HCT116 (cell line): ENCODE results near the gene BBX. TPM values are rescaled to one million over a fixed set of nuclear protein-coding genes. Genes with fewer than 3 reads are reported as not detected.

ENCODE experiments used
- ATAC-seq: fragments of 200-7000 bp; cut with Tn5 transposase; 2 replicates; pipeline ENCODE4 v1.9.1; 2020; ENCODE audit warnings: mild to moderate bottlenecking, moderate library complexity
- BruUV-seq: library from RNA; stranded (reverse); fragments of 400-500 nt; replicated peaks from 2 replicates; lab custom pipeline; 2021; lab: Mats Ljungman, UMichigan
- CTCF ChIA-PET: fragments of 300-600 bp; sonication (Branson Sonifier 250); formaldehyde crosslinking; loops from one replicate; lab custom pipeline; 2021; ENCODE audit warnings: antibody characterized with exemption; lab: Charles Lee
- POLR2A ChIA-PET: fragments of 300-600, 350-600 bp; sonication (Branson Sonifier 250); formaldehyde crosslinking; loops from one replicate; lab custom pipeline; 2021; ENCODE audit warnings: antibody characterized with exemption; lab: Charles Lee
- RAD21 ChIA-PET, 2 experiments: fragments of 300-600 bp; sonication (Branson Sonifier 250); formaldehyde crosslinking; loops; one replicate each; lab custom pipeline; 2023; ENCODE audit warnings: low total read pairs in 2 of 2; ENCODE audit not compliant: uncharacterized antibody in 2 of 2, unreplicated experiment in 2 of 2, low non-redundant PET in 1 of 2; lab: Charles Lee
- DNase-seq: peaks from one replicate; pipeline ENCODE4 v3.0.0-alpha.2; 2010; ENCODE audit warnings: low read depth, low spot score
- H2AFZ ChIP-seq: fragments of 200-600 bp; shearing (Covaris generic), sonication (generic); 2 replicates; pipeline ENCODE4 v1.6.1; 2017; ENCODE audit warnings: low read depth, mixed run types, mixed read lengths, antibody characterized with exemption, low read length; ENCODE audit not compliant: poor library complexity, severe bottlenecking
- H3K27ac ChIP-seq: 2 replicates; pipeline ENCODE4 v1.5.1; 2012; ENCODE audit warnings: low read depth, low read length
- H3K27me3 ChIP-seq: fragments of 200-600 bp; sonication (generic); 2 replicates; pipeline ENCODE4 v1.6.1; 2016; ENCODE audit warnings: mixed run types, low read length, mixed read lengths; ENCODE audit not compliant: insufficient read depth
- H3K36me3 ChIP-seq, 2 experiments: fragments of 200-500 bp in 1 of 2; fragments of 200-600 bp in 1 of 2; sonication (Bioruptor generic) in 1 of 2; sonication (generic) in 1 of 2; 2 replicates each; pipeline versions ENCODE4 v1.5.1 to v1.6.1; 2014 to 2016; ENCODE audit warnings: low read length in 2 of 2, inconsistent platforms in 1 of 2, mixed read lengths in 1 of 2, mixed run types in 1 of 2; ENCODE audit not compliant: insufficient read depth in 2 of 2, control insufficient read depth in 1 of 2
- H3K4me1 ChIP-seq, 2 experiments: fragments of 200-600 bp in 1 of 2; sonication (generic) in 1 of 2; 2 replicates each; pipeline versions ENCODE4 v1.5.1 to v1.6.1; 2012 to 2017; ENCODE audit warnings: low read length in 2 of 2, inconsistent platforms in 1 of 2, mild to moderate bottlenecking in 1 of 2, mixed read lengths in 1 of 2, mixed run types in 1 of 2, moderate library complexity in 1 of 2; ENCODE audit not compliant: insufficient read depth in 2 of 2, control insufficient read depth in 1 of 2
- H3K4me2 ChIP-seq: fragments of 200-600 bp; sonication (generic); 2 replicates; pipeline ENCODE4 v1.6.1; 2017; ENCODE audit warnings: mixed run types, low read length, mixed read lengths
- H3K4me3 ChIP-seq, 2 experiments: fragments of 200-600 bp in 1 of 2; sonication (generic) in 1 of 2; replicated peaks in 1 of 2; 2 replicates each; pipeline ENCODE4 v1.5.1; 2011 to 2016; ENCODE audit warnings: low read length in 2 of 2, control low read depth in 1 of 2, low read depth in 1 of 2, mild to moderate bottlenecking in 1 of 2, mixed read lengths in 1 of 2, mixed run types in 1 of 2
- H3K79me2 ChIP-seq: fragments of 200-600 bp; sonication (generic); 2 replicates; pipeline ENCODE4 v1.6.1; 2017; ENCODE audit warnings: mild to moderate bottlenecking, mixed run types, low read length, moderate library complexity, mixed read lengths; ENCODE audit not compliant: insufficient read depth
- H3K9ac ChIP-seq: fragments of 200-600 bp; sonication (generic); 2 replicates; pipeline ENCODE4 v1.6.1; 2016; ENCODE audit warnings: low read length, mixed read lengths
- H3K9me2 ChIP-seq: fragments of 200-600 bp; sonication (generic), shearing (Covaris generic); 2 replicates; pipeline ENCODE4 v1.6.1; 2017; ENCODE audit warnings: mixed run types, mild to moderate bottlenecking, moderate library complexity; ENCODE audit not compliant: insufficient read depth
- H3K9me3 ChIP-seq, 2 experiments: fragments of 200-500 bp in 1 of 2; fragments of 200-600 bp in 1 of 2; sonication (Bioruptor generic) in 1 of 2; sonication (generic) in 1 of 2; 2 replicates each; pipeline ENCODE4 v1.6.1; 2014 to 2017; ENCODE audit warnings: low read length in 2 of 2, mixed read lengths in 2 of 2, inconsistent platforms in 1 of 2, low read depth in 1 of 2, mild to moderate bottlenecking in 1 of 2, mixed run types in 1 of 2, moderate library complexity in 1 of 2; ENCODE audit not compliant: control insufficient read depth in 1 of 2, insufficient read depth in 1 of 2
- H4K20me1 ChIP-seq: fragments of 200-600 bp; sonication (generic), shearing (Covaris generic); 2 replicates; pipeline ENCODE4 v1.6.1; 2017; ENCODE audit warnings: mixed run types, mild to moderate bottlenecking, moderate library complexity; ENCODE audit not compliant: insufficient read depth
- EGR1 ChIP-seq: IDR thresholded peaks from 2 replicates; pipeline ENCODE4 v1.6.1; 2012; ENCODE audit warnings: low read depth
- EZH2 ChIP-seq: fragments of 200-600 bp; sonication (generic); IDR thresholded peaks from 2 replicates; pipeline ENCODE4 v1.6.1; 2017; ENCODE audit warnings: antibody characterized with exemption, mixed run types
- EZH2phosphoT487 ChIP-seq: fragments of 200-600 bp; IDR thresholded peaks from 2 replicates; pipeline ENCODE4 v1.6.1; 2018; ENCODE audit warnings: antibody characterized with exemption, borderline replicate concordance
- RAD21 ChIP-seq: IDR thresholded peaks from 2 replicates; pipeline ENCODE4 v1.6.1; 2012; ENCODE audit warnings: low read depth, mild to moderate bottlenecking
- ZFX ChIP-seq: fragments of 450-650 bp; IDR thresholded peaks from 2 replicates; pipeline ENCODE4 v1.6.1; 2017
- ZNF274 ChIP-seq: fragments of 200-500 bp; sonication (Bioruptor generic); IDR thresholded peaks from 2 replicates; pipeline ENCODE4 v1.6.1; 2014; ENCODE audit warnings: mild to moderate bottlenecking, low read depth, low read length, inconsistent platforms
- intact Hi-C: fragments of 100-400 bp; cut with micrococcal nuclease; formaldehyde crosslinking; loops from 2 replicates; pipeline ENCODE4 v1.10.0; 2022
- total RNA-seq: library from RNA; stranded (reverse); gene quantifications from one replicate; pipeline ENCODE4 v1.2.1, GENCODE V29; 2021; ENCODE audit not compliant: unreplicated experiment
- TF ChIP-seq, protein P1 (sequence below): IDR thresholded peaks from 2 replicates; pipeline ENCODE4 v1.6.1; 2012; ENCODE audit warnings: low read depth
- TF ChIP-seq, protein P2 (sequence below): IDR thresholded peaks from 2 replicates; pipeline ENCODE4 v1.6.1; 2012
- TF ChIP-seq, protein P3 (sequence below): IDR thresholded peaks from 2 replicates; pipeline ENCODE4 v1.6.1; 2011; ENCODE audit warnings: mild to moderate bottlenecking, low read length, moderate library complexity; ENCODE audit not compliant: insufficient replicate concordance; ENCODE audit errors: extremely low read depth

Gene BBX
- total RNA-seq, 1 experiment from 2014 or later: 55.6 TPM

DNA sequence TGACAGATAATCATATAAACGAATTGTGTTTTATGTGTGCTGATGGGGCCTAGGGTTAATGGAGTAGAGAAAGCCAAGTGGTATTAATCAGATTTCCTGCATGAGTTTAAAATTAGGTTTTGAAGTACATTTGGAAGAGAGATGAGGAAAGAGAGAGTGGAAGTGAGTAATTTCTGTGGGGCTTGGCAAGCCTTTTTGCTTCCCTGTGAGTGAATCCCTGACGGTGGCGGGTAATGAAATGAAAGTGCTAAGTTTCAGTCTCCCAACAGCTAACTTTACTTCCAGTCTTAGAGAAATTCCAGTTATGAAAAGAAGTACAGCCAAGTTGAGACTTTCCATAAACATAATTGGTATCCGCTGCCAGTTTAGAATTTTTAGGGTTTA is 139.4 kb downstream of the BBX start:
- no TSS peak for BruUV-seq
- H3K36me3 ChIP-seq: no peaks in the 10 kb centered on the region
- TF ChIP-seq EZH2phosphoT487 (no peak), RAD21 (no peak), ZNF274 (no peak), EGR1 (no peak), ZFX (no peak), EZH2 (no peak)
- TF ChIP-seq, protein P1, sequence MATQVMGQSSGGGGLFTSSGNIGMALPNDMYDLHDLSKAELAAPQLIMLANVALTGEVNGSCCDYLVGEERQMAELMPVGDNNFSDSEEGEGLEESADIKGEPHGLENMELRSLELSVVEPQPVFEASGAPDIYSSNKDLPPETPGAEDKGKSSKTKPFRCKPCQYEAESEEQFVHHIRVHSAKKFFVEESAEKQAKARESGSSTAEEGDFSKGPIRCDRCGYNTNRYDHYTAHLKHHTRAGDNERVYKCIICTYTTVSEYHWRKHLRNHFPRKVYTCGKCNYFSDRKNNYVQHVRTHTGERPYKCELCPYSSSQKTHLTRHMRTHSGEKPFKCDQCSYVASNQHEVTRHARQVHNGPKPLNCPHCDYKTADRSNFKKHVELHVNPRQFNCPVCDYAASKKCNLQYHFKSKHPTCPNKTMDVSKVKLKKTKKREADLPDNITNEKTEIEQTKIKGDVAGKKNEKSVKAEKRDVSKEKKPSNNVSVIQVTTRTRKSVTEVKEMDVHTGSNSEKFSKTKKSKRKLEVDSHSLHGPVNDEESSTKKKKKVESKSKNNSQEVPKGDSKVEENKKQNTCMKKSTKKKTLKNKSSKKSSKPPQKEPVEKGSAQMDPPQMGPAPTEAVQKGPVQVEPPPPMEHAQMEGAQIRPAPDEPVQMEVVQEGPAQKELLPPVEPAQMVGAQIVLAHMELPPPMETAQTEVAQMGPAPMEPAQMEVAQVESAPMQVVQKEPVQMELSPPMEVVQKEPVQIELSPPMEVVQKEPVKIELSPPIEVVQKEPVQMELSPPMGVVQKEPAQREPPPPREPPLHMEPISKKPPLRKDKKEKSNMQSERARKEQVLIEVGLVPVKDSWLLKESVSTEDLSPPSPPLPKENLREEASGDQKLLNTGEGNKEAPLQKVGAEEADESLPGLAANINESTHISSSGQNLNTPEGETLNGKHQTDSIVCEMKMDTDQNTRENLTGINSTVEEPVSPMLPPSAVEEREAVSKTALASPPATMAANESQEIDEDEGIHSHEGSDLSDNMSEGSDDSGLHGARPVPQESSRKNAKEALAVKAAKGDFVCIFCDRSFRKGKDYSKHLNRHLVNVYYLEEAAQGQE: no peak
- TF ChIP-seq, protein P2, sequence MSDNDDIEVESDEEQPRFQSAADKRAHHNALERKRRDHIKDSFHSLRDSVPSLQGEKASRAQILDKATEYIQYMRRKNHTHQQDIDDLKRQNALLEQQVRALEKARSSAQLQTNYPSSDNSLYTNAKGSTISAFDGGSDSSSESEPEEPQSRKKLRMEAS: no peak
- TF ChIP-seq, protein P3, sequence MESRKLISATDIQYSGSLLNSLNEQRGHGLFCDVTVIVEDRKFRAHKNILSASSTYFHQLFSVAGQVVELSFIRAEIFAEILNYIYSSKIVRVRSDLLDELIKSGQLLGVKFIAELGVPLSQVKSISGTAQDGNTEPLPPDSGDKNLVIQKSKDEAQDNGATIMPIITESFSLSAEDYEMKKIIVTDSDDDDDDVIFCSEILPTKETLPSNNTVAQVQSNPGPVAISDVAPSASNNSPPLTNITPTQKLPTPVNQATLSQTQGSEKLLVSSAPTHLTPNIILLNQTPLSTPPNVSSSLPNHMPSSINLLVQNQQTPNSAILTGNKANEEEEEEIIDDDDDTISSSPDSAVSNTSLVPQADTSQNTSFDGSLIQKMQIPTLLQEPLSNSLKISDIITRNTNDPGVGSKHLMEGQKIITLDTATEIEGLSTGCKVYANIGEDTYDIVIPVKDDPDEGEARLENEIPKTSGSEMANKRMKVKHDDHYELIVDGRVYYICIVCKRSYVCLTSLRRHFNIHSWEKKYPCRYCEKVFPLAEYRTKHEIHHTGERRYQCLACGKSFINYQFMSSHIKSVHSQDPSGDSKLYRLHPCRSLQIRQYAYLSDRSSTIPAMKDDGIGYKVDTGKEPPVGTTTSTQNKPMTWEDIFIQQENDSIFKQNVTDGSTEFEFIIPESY: no peak
- ATAC-seq: no peak
- H3K27ac ChIP-seq: no peak overlapping the region
- no peak overlapping the region for H2AFZ ChIP-seq
- H3K4me1 ChIP-seq: no peaks in the 10 kb centered on the region
- H3K9ac ChIP-seq: no peak overlapping the region
- POLR2A ChIA-PET: no interaction called here
- DNase-seq: no peak
- intact Hi-C loops: loop anchor here (10.0 kb wide), 1 partner anchor 427 kb away; no protein-coding TSS in a partner anchor
- no peaks in the 10 kb centered on the region for H4K20me1 ChIP-seq
- no peaks in the 10 kb centered on the region for H3K9me3 ChIP-seq
- no peaks in the 10 kb centered on the region for H3K9me2 ChIP-seq
- no peaks in the 10 kb centered on the region for H3K27me3 ChIP-seq
- RAD21 ChIA-PET: no interaction called here
- H3K4me3 ChIP-seq: no peak overlapping the region
- CTCF ChIA-PET: interaction anchor here (1.0 to 4.2 kb wide), 5 partner anchors 8 to 98 kb away, joined by 3 to 34 read pairs (median 3); no protein-coding TSS in a partner anchor
- no peak overlapping the region for H3K4me2 ChIP-seq
- no peaks in the 10 kb centered on the region for H3K79me2 ChIP-seq
